MCF 10A (cell line): ENCODE data around the gene PRKN. TPM values are rescaled to one million over a fixed set of nuclear protein-coding genes. Genes with fewer than 3 reads are reported as not detected.

Experiments
- BruUV-seq: library from RNA; stranded (reverse); fragments of 400-500 nt; replicated peaks from 2 replicates; lab custom pipeline; 2021; lab: Mats Ljungman, UMichigan
- CTCF ChIA-PET: fragments of 300-600 bp; sonication (Branson Sonifier 250); formaldehyde crosslinking; extraction: SDS; loops from one replicate; lab custom pipeline; 2021; ENCODE audit warnings: antibody characterized with exemption, inconsistent platforms; lab: Yijun Ruan, JAX
- POLR2A ChIA-PET: fragments of 300-600, 350-650 bp; sonication (Branson Sonifier 250); formaldehyde crosslinking; extraction: SDS; loops from one replicate; lab custom pipeline; 2020; ENCODE audit warnings: antibody characterized with exemption, inconsistent platforms; lab: Yijun Ruan, JAX
- DNase-seq: peaks from one replicate; pipeline ENCODE4 v3.0.0-alpha.2; 2018; ENCODE audit not compliant: unreplicated experiment
- H3K27ac Mint-ChIP-seq: one replicate; pipeline ENCODE4 v1.8.0; 2022; ENCODE audit warnings: mild to moderate bottlenecking, low read depth, mixed read lengths; ENCODE audit not compliant: unreplicated experiment
- H3K27me3 Mint-ChIP-seq: one replicate; pipeline ENCODE4 v1.8.0; 2022; ENCODE audit warnings: mixed read lengths; ENCODE audit not compliant: insufficient read depth, unreplicated experiment
- H3K36me3 Mint-ChIP-seq: one replicate; pipeline ENCODE4 v1.8.0; 2022; ENCODE audit warnings: mild to moderate bottlenecking, moderate library complexity, mixed read lengths; ENCODE audit not compliant: insufficient read depth, unreplicated experiment
- H3K4me1 Mint-ChIP-seq: one replicate; pipeline ENCODE4 v1.8.0; 2022; ENCODE audit warnings: mixed read lengths; ENCODE audit not compliant: insufficient read depth, unreplicated experiment
- H3K4me3 Mint-ChIP-seq: one replicate; pipeline ENCODE4 v1.8.0; 2022; ENCODE audit warnings: mild to moderate bottlenecking, moderate library complexity, mixed read lengths; ENCODE audit not compliant: unreplicated experiment
- H3K9me3 Mint-ChIP-seq: one replicate; pipeline ENCODE4 v1.8.0; 2022; ENCODE audit warnings: mixed read lengths; ENCODE audit not compliant: unreplicated experiment
- CTCF ChIP-seq: fragments of 200-600 bp; IDR thresholded peaks from one replicate; pipeline ENCODE4 v1.8.0; 2022; ENCODE audit warnings: antibody characterized with exemption, mild to moderate bottlenecking; ENCODE audit not compliant: unreplicated experiment
- intact Hi-C: fragments of 100-400 bp; cut with micrococcal nuclease; formaldehyde crosslinking; loops from 2 replicates; pipeline ENCODE4 v1.14.1; 2022
- total RNA-seq: library from RNA; stranded (reverse); gene quantifications from 2 replicates; pipeline ENCODE4 v1.2.3, GENCODE V29; 2022

PRKN gene
- total RNA-seq, 1 experiment from 2014 or later, result 2.5 TPM

- intact Hi-C loops, result no loop called here
- no TSS peak for BruUV-seq
- H3K27ac Mint-ChIP-seq, result no peak overlapping the region
- peak; percentile 32 for DNase-seq
- CTCF ChIA-PET, result no interaction called here
- no peak for TF ChIP-seq CTCF
- no peak overlapping the region for H3K4me3 Mint-ChIP-seq
- POLR2A ChIA-PET, result no interaction called here
- H3K9me3 Mint-ChIP-seq, result no peaks in the 10 kb centered on the region
- H3K27me3 Mint-ChIP-seq, result no peaks in the 10 kb centered on the region
- peaks cover 8% of the 10 kb centered on the region for H3K4me1 Mint-ChIP-seq
- H3K36me3 Mint-ChIP-seq, result no peaks in the 10 kb centered on the region
Observed at GRCh38 chr6:162109480-162110050, 618.0 kb downstream of the PRKN start.

- ChIA-PET CTCF (no interaction called here), POLR2A (no interaction called here)
- no peak for DNase-seq
- H3K4me3 Mint-ChIP-seq, result no peak overlapping the region
- no peak overlapping the region for H3K27ac Mint-ChIP-seq
- intact Hi-C loops, result no loop called here
- no peaks in the 10 kb centered on the region for H3K9me3 Mint-ChIP-seq
- no TSS peak for BruUV-seq
- TF ChIP-seq CTCF, result no peak
- no peaks in the 10 kb centered on the region for H3K27me3 Mint-ChIP-seq
- H3K4me1 Mint-ChIP-seq, result peaks cover 8% of the 10 kb centered on the region
- H3K36me3 Mint-ChIP-seq, result no peaks in the 10 kb centered on the region
Observed at GRCh38 chr6:162108041-162108440, 619.5 kb downstream of the PRKN start.

- H3K36me3 Mint-ChIP-seq, result no peaks in the 10 kb centered on the region
- ChIA-PET CTCF (no interaction called here), POLR2A (no interaction called here)
- no peak overlapping the region for H3K4me3 Mint-ChIP-seq
- TSS peak; percentile 98 for BruUV-seq
- intact Hi-C loops, result no loop called here
- DNase-seq, result no peak
- TF ChIP-seq CTCF, result no peak
- no peaks in the 10 kb centered on the region for H3K9me3 Mint-ChIP-seq
- peak overlapping the region; percentile 40 for H3K27ac Mint-ChIP-seq
- H3K4me1 Mint-ChIP-seq, result peaks cover 6% of the 10 kb centered on the region
- H3K27me3 Mint-ChIP-seq, result no peaks in the 10 kb centered on the region
Observed at GRCh38 chr6:162100096-162100495, 627.5 kb downstream of the PRKN start.

GRCh38 chr6:162099685-162100084 is 627.9 kb downstream of the PRKN start:
- ChIA-PET POLR2A (no interaction called here), CTCF (no interaction called here)
- Mint-ChIP-seq H3K27me3 (no peaks in the 10 kb centered on the region), H3K36me3 (no peaks in the 10 kb centered on the region), H3K27ac (peak overlapping the region; percentile 40), H3K4me3 (no peak overlapping the region), H3K9me3 (no peaks in the 10 kb centered on the region), H3K4me1 (peaks cover 6% of the 10 kb centered on the region)
- intact Hi-C loops, result loop anchor here (2.0 kb wide), 1 partner anchor 177 kb away; no protein-coding TSS in a partner anchor
- no peak for TF ChIP-seq CTCF
- DNase-seq, result peak; percentile 90
- no TSS peak for BruUV-seq
